PC-9 (cell line): ENCODE results near the gene KIAA0040. TPM values are rescaled to one million over a fixed set of nuclear protein-coding genes. Genes with fewer than 3 reads are reported as not detected.

Experiments used
- Bru-seq: library from RNA; stranded (reverse); fragments of 400-500 nt; gene quantifications from one replicate; lab custom pipeline; 2021; lab: Mats Ljungman, UMichigan
- BruChase-seq, 2 experiments: library from RNA; stranded (reverse); fragments of 400-500 nt; gene quantifications; one replicate each; lab custom pipeline; 2021; lab: Mats Ljungman, UMichigan
- BruUV-seq: library from RNA; stranded (reverse); fragments of 400-500 nt; replicated peaks from 2 replicates; lab custom pipeline; 2021; lab: Mats Ljungman, UMichigan
- CTCF ChIA-PET: fragments of 300-600 bp; sonication (Branson Sonifier 250); formaldehyde crosslinking; loops from one replicate; lab custom pipeline; 2022; ENCODE audit warnings: antibody characterized with exemption; lab: Charles Lee
- POLR2A ChIA-PET: fragments of 300-600 bp; sonication (Branson Sonifier 250); formaldehyde crosslinking; loops from one replicate; lab custom pipeline; 2022; ENCODE audit warnings: antibody characterized with exemption; ENCODE audit not compliant: unreplicated experiment; lab: Charles Lee
- DNase-seq, 2 experiments: peaks; one replicate each; pipeline versions ENCODE4 v3.0.0 to v3.0.0-alpha.2; 2015 to 2022; ENCODE audit warnings: mixed read lengths in 1 of 2
- H2AFZ ChIP-seq: fragments of 200-600 bp; sonication (generic); 2 replicates; pipeline ENCODE4 v1.8.1; 2017; ENCODE audit warnings: antibody characterized with exemption
- H3F3A ChIP-seq: fragments of 200-600 bp; sonication (generic); 2 replicates; pipeline ENCODE4 v1.8.1; 2017; ENCODE audit warnings: antibody characterized with exemption, mild to moderate bottlenecking, low read depth; ENCODE audit not compliant: insufficient read depth
- H3K27ac ChIP-seq: fragments of 200-600 bp; sonication (generic); 2 replicates; pipeline ENCODE4 v1.6.1; 2016; ENCODE audit warnings: mixed run types
- H3K27me3 ChIP-seq: fragments of 200-600 bp; sonication (generic); 2 replicates; pipeline ENCODE4 v1.6.1; 2016; ENCODE audit warnings: low read depth, mixed run types; ENCODE audit not compliant: insufficient read depth
- H3K36me3 ChIP-seq: fragments of 200-600 bp; sonication (generic); 2 replicates; pipeline ENCODE4 v1.6.1; 2016; ENCODE audit warnings: low read depth, mixed run types
- H3K4me1 ChIP-seq: fragments of 200-600 bp; sonication (generic); replicated peaks from 2 replicates; pipeline ENCODE4 v1.6.1; 2016; ENCODE audit warnings: mixed run types; ENCODE audit not compliant: insufficient read depth
- H3K4me2 ChIP-seq: fragments of 200-600 bp; sonication (generic); 2 replicates; pipeline ENCODE4 v1.6.1; 2017; ENCODE audit warnings: mixed run types
- H3K4me3 ChIP-seq: fragments of 200-600 bp; sonication (generic); 2 replicates; pipeline ENCODE4 v1.6.1; 2016; ENCODE audit warnings: mixed run types
- H3K79me2 ChIP-seq: fragments of 200-600 bp; sonication (generic); 2 replicates; pipeline ENCODE4 v1.6.1; 2017; ENCODE audit warnings: low read depth, mixed run types
- H3K9me2 ChIP-seq: fragments of 200-600 bp; sonication (generic); 2 replicates; pipeline ENCODE4 v1.8.1; 2017; ENCODE audit warnings: mild to moderate bottlenecking; ENCODE audit not compliant: insufficient read depth
- H3K9me3 ChIP-seq: fragments of 200-600 bp; sonication (generic); 2 replicates; pipeline ENCODE4 v1.8.1; 2016; ENCODE audit warnings: low read depth; ENCODE audit not compliant: insufficient read depth
- H4K20me1 ChIP-seq: fragments of 200-600 bp; sonication (generic); 2 replicates; pipeline ENCODE4 v1.8.1; 2017; ENCODE audit not compliant: insufficient read depth
- EZH2 ChIP-seq: fragments of 200-600 bp; sonication (generic); IDR thresholded peaks from 2 replicates; pipeline ENCODE4 v1.8.0; 2017; ENCODE audit warnings: antibody characterized with exemption, low read depth
- intact Hi-C: fragments of 100-400 bp; cut with micrococcal nuclease; formaldehyde crosslinking; loops from one replicate; pipeline ENCODE4 v1.10.0; 2022; ENCODE audit not compliant: unreplicated experiment
- long read RNA-seq: library from polyadenylated mRNA; stranded (forward); transcript quantifications from one replicate; pipeline ENCODE4 v2.0.0, GENCODE V29; 2022
- total RNA-seq: library from RNA; stranded (reverse); gene quantifications from 2 replicates; pipeline ENCODE4 v1.2.3, GENCODE V29; 2021
- TF ChIP-seq, protein P1 (sequence below): fragments of 200-600 bp; sonication (generic); conservative IDR thresholded peaks from 2 replicates; pipeline ENCODE4 v1.6.1; 2017; ENCODE audit warnings: mixed run types, antibody characterized with exemption, mild to moderate bottlenecking, moderate library complexity

The KIAA0040 gene
- total RNA-seq (8.8 and 9.5 TPM in 2 replicates), Bru-seq, nascent RNA (percentile 62 among the genes with signal in this experiment), BruChase-seq, experiment 1, labeled RNA remaining after a 2-hour chase (percentile 63 among the genes with signal in this experiment), BruChase-seq, experiment 2, labeled RNA remaining after a 6-hour chase (percentile 60 among the genes with signal in this experiment)
- long read RNA-seq, full-length matches to known transcripts: 5 of 9 reads
- long read RNA-seq, partial matches to known transcripts: 0 of 9 reads
- long read RNA-seq, other reads (novel, unspliced or antisense): 4 of 9 reads

DNA sequence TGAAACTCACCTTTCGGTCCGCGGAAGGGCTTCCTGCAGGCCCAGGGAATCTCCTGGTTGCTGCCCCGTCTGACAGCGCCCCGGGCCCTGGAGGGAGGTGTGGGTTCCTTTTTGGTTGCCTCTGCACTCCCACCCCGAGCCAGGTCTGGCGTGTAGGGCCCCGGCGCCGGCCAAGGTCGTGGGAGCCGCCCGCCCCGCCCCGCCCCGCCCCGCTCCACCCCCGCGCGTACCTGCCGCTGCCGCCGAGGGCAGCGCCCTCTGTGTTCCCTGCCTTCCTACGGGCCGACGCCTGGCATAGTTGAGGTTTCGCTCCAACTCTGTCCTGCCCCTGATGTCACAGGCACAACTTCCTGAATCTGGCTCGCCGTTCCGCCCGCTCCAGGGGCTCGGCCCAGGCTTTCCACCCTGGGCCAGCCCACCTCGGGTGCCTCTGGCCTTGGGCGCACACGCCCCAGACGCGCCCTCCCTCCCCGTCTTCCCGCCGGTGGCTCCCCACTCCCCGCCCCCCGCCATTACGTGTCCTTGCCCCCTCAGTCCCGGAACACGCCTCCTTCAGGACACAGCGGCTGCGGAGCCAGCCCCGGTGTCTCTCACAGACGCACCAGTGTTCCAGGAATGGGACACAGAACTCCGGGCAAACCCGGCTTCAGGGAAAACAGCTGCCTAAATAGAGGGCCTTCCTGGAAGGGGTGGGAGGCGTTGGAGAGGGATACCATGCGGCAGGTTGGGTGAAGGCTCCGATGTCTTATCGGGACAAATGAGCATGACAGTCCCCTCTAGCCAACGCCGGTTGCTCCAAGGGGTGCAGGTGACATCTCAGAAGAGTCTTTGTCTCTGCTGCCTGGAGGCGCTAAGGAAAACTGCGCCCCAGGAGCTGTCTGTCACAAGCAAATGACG, at the start of gene KIAA0040:
KIAA0040 (minus strand) TSS at position 147 of the 897 bp plus-strand sequence. CDS start 31,763 bp downstream, outside the sequence.
- ChIA-PET POLR2A (interaction anchor here (0.6 kb wide), 2 partner anchors 29 kb away, joined by 4 to 7 read pairs; no protein-coding TSS in a partner anchor), CTCF (interaction anchor here (0.9 kb wide), 1 partner anchor 41 kb away, joined by 3 read pairs; no protein-coding TSS in a partner anchor)
- TF ChIP-seq, protein P1, sequence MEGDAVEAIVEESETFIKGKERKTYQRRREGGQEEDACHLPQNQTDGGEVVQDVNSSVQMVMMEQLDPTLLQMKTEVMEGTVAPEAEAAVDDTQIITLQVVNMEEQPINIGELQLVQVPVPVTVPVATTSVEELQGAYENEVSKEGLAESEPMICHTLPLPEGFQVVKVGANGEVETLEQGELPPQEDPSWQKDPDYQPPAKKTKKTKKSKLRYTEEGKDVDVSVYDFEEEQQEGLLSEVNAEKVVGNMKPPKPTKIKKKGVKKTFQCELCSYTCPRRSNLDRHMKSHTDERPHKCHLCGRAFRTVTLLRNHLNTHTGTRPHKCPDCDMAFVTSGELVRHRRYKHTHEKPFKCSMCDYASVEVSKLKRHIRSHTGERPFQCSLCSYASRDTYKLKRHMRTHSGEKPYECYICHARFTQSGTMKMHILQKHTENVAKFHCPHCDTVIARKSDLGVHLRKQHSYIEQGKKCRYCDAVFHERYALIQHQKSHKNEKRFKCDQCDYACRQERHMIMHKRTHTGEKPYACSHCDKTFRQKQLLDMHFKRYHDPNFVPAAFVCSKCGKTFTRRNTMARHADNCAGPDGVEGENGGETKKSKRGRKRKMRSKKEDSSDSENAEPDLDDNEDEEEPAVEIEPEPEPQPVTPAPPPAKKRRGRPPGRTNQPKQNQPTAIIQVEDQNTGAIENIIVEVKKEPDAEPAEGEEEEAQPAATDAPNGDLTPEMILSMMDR: no peak; the same call in 1 of the 2 replicates
- TF ChIP-seq EZH2: no peak
- Histone ChIP-seq H2AFZ (peak within 1 kb of the TSS; percentile 95), H3K4me3 (peak within 1 kb of the TSS; percentile 98), H3K9me2 (no peaks in the 10 kb centered on the region), H3K4me2 (peak within 1 kb of the TSS; percentile 89), H3F3A (peaks cover 24% of the 10 kb centered on the region), H3K4me1 (peaks cover 34% of the 10 kb centered on the region), H3K27me3 (no peaks in the 10 kb centered on the region), H3K9me3 (no peaks in the 10 kb centered on the region), H3K27ac (peak within 1 kb of the TSS; percentile 77), H4K20me1 (no peaks in the 10 kb centered on the region), H3K79me2 (peaks cover 16% of the 10 kb centered on the region), H3K36me3 (0 out of 2 replicates have a peak, but pooled peaks cover 3% of the 10 kb centered on the region)
- BruUV-seq: TSS peak; percentile 93
- peak; percentile 83 to 84 for DNase-seq
- intact Hi-C loops: loop anchor here (1.0 to 10.0 kb wide), 4 partner anchors 34 to 1014 kb away; partner anchors contain the start of gene COP1

DNA sequence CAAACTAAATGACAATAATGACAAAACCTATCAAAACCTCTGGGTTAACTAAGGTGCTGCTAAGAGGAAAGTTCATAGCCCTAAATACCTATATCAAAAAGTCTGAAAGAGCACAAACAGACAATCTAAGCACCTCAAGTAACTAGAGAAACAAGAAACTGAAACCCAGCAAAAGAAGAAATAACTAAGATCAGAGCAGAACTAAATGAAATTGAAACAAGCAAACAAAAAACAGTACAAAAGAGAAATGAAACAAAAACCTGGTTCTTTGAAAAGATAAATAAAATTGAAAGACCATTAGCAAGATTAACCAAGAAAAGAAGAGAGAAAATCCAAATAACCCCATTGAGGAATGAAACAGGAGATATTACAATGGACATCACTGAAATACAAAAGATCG, 44.8 kb upstream of the KIAA0040 start:
- H3K4me2 ChIP-seq: no peak overlapping the region
- no peaks in the 10 kb centered on the region for H3K9me2 ChIP-seq
- no peak for TF ChIP-seq EZH2
- TF ChIP-seq, protein P1: no peak
- H3K9me3 ChIP-seq: peaks cover 3% of the 10 kb centered on the region; the same call in 1 of the 2 replicates
- H4K20me1 ChIP-seq: no peaks in the 10 kb centered on the region
- intact Hi-C loops: no loop called here
- ChIA-PET CTCF (no interaction called here), POLR2A (no interaction called here)
- no TSS peak for BruUV-seq
- H3F3A ChIP-seq: no peaks in the 10 kb centered on the region
- no peak overlapping the region for H3K4me3 ChIP-seq
- H3K4me1 ChIP-seq: peaks cover 12% of the 10 kb centered on the region
- no peaks in the 10 kb centered on the region for H3K79me2 ChIP-seq
- no peaks in the 10 kb centered on the region for H3K27me3 ChIP-seq
- H2AFZ ChIP-seq: no peak overlapping the region
- DNase-seq: no peak
- H3K36me3 ChIP-seq: no peaks in the 10 kb centered on the region
- no peak overlapping the region for H3K27ac ChIP-seq

DNA sequence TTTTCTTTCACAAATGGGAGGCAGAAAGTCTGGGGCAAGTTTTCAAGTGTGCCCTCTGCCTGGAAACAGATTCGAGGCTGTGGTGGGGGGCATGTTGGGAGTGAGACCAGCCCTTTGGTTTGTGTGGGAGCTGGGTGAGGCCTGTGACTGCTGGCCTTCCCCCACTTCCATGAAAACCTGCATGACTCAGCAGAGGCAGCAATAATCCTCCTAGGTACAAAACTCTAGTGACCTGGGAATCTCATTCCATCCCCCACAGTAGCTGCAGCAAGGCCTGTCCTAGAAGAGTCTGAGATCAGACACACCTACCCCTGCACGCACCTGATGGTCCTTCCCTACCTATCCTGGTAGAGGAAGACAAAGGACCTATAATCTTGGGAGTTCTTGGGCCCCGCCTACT, 42.1 kb upstream of the KIAA0040 start:
- no peak for DNase-seq
- no peaks in the 10 kb centered on the region for H3K27me3 ChIP-seq
- H3K79me2 ChIP-seq: no peaks in the 10 kb centered on the region
- POLR2A ChIA-PET: no interaction called here
- 0 out of 2 replicates have a peak overlapping the region, but pooled peaks have one; percentile 52 for H2AFZ ChIP-seq
- no TSS peak for BruUV-seq
- H3F3A ChIP-seq: no peaks in the 10 kb centered on the region
- H4K20me1 ChIP-seq: no peaks in the 10 kb centered on the region
- no peaks in the 10 kb centered on the region for H3K9me2 ChIP-seq
- no peak overlapping the region for H3K4me3 ChIP-seq
- H3K4me1 ChIP-seq: peaks cover 12% of the 10 kb centered on the region
- TF ChIP-seq, protein P1: no peak
- TF ChIP-seq EZH2: no peak
- H3K9me3 ChIP-seq: peaks cover 6% of the 10 kb centered on the region; the same call in 1 of the 2 replicates
- no peaks in the 10 kb centered on the region for H3K36me3 ChIP-seq
- H3K4me2 ChIP-seq: peak overlapping the region; percentile 18
- CTCF ChIA-PET: no interaction called here
- intact Hi-C loops: no loop called here
- no peak overlapping the region for H3K27ac ChIP-seq
